IPS DF 19.7 (cell line): Measurements from ENCODE around the gene FSD2.

Experiments used
- DNase-seq: peaks from one replicate; pipeline ENCODE4 v3.0.0-alpha.2; 2013; ENCODE audit warnings: low read depth, low spot score

The FSD2 gene, protein sequence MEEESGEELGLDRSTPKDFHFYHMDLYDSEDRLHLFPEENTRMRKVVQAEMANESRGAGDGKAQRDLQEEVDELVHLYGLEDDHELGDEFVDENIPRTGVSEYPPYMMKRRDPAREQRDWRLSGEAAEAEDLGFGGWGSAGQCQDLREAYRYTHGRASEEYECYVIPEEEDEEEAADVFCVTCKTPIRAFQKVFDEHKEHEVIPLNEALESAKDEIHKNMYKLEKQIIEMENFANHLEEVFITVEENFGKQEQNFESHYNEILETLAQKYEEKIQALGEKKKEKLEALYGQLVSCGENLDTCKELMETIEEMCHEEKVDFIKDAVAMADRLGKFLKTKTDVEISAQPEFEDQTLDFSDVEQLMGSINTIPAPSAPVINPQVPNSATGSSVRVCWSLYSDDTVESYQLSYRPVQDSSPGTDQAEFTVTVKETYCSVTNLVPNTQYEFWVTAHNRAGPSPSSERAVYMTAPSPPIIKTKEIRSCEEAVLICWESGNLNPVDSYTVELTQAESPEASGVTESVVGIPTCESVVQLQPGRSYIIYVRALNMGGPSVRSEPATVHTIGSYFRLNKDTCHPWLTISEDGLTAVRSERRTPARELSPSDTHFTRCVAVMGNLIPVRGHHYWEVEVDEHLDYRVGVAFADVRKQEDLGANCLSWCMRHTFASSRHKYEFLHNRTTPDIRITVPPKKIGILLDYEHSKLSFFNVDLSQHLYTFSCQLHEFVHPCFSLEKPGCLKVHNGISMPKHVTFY

DNA sequence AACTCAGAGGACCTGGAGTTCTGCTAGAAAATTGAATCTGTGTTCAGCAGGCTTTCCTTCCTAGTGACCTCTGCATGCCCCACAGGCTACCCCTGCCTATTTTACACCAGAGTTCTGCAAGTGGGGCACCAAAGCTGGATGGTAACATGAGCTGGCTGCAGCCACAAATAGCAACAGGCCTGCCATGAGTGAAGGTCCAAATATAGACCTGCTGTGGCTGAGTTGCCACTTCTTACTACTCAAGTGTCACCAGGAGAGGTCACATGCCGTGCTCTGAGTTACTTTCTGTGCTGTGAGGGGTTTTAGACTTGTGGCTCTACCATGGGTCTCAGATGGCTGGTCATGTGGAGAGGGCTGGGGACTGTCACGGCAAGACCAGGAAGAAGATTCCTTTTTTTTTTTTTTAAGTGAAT is at the start of gene FSD2:
FSD2 (minus strand) TSS at position 76 of the 413 bp plus-strand sequence. CDS start 18,679 bp downstream, outside the sequence.
- no peak for DNase-seq

DNA sequence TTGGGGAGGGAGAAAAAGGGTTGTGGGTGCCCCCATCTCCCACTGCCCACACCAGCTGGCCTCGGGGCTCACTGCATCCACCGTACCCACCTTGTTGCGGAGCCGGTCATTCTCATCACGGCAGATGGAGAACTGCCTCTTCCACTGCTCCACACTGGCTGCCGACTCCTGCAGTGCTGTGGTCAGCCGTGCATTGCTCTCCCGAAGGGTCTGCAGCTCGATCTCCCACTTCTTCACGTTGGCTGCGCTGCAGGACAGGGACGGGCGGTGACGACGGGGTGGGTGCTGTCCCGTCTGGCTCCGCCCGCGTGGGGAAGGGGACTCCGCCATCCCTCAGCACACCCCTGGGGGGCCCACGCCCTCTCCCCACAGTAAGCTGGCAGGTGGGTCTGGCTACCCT is 48.7 kb upstream of the FSD2 start:
- DNase-seq: no peak

DNA sequence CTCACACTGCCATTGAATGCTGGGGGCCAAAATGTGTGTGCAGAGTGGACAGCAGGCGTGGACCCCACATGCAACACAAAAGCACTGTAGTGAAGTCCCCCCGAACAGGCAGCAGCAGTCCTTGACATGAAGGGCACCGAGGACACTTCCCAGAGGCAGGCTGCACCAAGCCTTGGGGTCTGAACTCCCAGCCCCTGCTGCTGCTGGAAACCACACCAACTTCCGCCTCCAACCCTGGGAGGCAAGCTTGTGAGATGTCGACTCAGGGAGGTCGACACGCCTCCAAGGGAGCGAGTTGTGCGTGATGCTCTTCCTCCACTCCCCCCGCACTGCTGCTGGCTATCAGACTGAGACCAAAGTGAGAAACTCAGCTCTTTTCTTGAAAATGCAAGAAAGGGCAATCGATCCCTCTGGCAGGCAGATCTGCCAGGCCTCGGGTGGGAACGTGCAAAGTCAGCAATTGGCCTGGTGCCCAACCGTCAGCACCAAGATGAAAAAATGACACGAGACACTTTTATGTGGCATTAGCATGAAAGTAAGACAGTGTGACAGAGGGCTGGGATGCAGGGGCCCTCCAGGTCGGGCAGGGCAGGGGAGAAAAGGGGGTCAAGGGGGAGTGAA is 47.2 kb upstream of the FSD2 start:
- no peak for DNase-seq

DNA sequence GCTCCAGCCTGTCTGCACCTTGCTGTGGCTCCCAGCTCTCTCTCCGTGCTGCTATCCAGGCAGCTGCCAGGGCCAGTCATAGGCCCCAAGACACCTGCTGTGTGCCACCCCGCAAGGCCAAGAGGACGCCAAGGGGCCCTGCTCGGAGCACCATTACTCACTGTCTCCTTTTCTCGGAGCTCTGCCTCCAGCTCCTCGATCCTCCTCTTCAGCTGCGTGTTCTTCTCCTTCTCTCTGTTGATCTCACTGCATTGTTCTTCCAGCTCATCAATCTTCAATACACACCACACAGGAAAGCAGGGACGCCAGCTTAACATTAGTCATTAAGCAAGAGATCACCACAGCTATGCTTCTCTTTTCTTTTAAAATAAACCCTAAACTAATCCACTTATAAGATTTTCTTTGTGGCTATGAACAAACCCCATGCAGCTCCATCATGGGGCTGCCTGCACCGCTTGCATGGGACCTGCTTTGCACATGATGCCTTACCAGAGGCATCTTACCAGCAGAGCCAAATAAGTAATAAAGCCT is 46.2 kb upstream of the FSD2 start:
- no peak for DNase-seq

DNA sequence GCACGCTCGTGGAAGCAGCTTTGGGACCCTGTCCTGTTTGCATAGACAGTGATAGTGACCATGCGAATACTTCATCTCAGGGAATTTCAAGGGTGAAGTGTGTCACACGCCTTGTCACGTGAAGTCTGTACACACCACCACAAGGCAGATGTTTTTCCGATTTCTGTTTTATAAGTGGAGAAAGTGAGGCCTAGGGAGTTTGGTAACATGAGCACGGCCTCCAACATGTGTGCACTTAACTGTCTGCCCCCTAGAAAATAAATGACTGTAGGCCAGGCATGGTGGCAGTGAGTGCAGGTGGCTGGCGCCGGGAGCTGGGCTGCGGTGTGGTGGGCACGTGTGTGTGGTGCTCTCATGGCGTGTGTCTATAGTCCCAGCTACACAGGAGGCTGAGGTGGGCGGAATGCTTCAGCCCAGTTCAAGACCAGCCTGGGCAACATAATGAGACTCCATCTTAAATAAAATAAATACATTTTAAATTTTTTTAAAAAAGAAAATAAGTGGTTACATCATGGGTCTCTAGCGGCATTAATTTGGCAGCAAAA is 45.5 kb upstream of the FSD2 start:
- no peak for DNase-seq

DNA sequence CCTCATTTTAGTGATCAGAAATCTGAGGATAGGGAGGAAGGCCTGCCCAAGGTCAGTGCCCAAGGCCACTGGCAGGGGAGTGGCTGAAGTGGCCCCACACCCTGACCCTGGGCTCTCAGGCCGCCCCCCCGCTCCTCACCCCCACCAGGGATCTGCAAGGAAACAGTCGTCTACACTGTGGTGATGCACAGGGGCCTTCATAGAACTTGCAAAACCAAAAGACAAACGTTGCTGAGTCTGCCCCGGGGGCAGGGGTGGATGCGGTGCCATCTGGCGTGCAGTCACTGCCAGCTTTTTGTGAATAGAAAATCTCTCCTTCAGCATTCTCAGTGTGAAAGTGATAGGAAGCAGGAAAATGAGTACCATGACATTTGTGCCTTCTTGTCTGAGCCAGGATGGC is 44.9 kb upstream of the FSD2 start:
- DNase-seq: no peak

DNA sequence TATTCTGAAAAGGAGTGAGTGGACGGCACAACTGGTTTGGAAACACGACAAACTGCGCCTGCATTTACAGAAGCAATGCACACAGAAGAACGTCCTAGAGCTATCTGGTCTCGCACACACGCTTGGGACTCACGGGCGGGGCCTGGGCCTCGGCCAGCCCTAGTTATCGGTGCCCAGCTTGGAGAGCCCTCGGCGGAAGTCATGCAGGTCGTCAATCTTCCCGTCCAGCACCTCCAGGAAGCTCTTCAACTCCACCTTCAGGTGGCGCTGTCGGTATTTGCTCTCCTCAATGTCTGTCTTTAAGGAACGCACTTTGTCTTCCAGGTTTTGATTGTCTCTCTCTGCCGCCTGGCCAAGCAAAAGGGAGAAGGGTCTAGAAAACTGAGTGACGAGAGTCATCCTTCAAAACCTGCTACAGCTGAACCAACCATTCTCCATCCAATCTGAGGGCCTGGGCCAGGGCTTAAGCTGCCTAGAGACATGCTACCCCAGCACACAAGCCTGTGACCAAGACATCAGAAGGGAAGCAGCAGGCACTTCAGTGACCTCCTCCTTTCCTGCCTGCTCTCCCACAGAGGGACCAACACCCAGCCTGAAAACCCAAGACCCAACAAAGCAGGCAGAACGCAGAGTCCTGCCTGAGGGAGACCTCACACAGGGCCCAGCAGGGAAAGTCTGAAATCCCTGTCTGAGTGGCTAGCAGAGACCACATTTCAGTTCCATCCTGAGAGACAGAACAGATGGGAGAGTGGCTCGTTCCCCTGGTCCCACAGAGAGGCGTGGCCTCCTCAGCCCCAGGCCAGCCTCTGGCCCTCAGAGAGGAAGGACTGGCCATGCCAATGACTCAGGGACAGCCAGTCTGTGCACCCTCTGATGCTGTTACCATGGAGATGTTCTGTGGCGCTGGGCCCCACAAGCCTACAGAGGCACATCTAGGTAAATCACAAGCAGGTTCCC is 44.0 kb upstream of the FSD2 start:
- DNase-seq: peak; percentile 92

DNA sequence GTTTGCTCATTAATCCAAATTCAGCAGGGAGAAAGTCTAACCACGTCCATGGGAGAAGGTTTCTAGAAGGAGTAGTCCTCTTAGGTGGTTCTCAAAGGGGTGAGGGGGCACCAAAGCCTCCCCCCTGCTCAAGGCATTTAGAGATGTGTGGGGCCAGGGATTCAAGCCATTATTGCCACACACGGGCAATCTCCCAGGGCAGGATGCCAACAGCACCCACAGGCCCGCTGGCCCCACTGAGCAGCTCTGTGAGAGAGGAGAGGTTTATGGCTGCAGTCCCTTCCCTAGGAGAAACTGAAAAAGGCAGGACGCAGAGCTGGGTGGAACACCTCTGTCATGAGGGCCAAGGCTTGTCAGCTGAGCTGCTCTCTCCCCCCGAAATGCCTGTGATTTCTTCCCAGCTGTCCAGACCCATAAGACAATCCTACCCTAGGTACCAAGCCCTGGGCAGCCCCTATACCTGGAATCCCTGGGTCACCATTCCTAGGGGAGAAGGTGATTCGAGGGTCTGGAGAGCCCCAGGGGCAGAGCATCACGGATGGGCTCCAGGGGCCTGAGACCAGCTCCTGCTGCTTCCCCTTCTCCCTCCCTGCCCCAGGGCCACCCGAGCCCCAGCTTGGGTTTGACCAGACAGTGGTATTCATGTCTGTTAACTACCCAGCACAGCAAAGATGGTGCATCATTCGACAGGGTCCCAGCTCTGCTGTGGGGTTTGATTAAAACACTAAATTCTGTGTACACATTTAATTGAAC is 42.5 kb upstream of the FSD2 start:
- DNase-seq: no peak

DNA sequence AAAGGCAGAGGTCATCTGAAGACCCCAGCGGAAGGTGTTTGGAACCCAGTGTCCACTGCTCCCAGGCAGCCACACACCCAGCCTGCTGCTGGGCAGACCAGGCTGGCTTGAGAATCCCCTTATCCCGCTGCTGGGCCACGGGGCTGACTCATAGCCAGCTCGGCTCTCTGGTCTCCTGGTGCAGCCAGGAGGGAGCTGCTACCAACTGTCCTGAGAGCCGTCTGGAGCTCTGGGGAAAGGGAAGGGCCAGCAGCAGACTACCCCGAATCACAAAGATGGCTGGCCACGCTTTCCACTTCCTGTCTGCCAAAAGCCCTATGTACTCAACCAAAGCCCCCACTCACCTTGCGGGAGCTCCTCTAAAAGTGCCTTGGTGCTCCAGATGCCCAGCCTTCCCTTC is 41.8 kb upstream of the FSD2 start:
- no peak for DNase-seq

DNA sequence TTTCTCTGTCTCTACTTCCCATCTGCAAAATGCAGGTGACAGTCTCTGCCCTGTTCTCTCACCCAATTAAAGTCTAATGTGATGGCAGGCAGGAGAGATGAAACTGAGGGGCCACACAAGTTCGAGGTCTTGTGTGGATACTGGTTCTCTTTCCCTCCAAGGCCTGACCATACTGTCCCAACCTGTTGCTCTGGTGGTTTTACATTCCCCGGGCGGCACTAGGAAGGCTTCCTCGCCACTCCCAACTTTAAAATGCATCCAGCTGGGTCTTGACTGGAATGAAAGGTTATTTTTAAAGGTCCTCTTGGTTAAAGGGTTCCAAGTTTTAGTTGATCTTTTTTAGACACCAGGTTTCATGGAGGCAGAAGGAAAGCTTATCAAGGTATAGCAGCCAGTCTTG is 40.8 kb upstream of the FSD2 start:
- DNase-seq: no peak

DNA sequence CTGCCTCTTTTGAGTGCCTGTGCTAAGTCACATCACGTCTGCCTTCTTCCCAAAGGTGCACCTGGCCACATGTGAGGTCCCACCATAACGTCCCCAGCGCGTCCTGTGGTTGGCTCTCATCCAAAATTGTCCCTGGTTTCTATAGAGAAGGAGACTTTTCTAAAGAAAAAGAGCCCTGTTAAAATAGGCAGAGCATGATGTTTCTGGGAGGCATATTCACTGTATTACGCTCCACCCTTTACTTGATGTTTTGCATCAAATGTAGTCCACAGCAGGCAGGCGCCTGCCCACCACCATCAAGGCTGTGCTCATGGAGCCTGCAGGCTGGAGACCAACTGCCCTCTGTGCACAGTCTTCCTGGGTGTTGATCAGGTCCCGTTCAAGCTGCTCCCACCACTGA is 39.8 kb upstream of the FSD2 start:
- DNase-seq: no peak

DNA sequence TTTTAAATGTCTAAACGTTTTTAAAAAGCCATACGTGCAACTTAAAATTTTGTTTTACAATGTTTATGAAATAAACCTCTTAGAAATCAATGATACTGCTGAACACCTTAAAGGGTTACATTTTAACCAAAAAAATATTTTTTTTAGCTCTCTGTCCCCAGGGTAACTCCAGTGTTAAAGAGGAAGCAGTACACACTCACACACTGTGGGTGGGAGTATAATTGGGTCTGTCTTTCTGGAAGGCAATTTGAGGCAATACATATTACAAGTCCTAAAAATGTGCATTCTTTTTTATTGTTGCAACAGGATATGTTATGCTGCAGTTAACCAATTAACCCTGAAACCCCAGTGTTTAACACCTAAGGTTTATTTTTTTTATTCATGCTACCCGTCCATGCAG is 37.7 kb upstream of the FSD2 start:
- DNase-seq: no peak

DNA sequence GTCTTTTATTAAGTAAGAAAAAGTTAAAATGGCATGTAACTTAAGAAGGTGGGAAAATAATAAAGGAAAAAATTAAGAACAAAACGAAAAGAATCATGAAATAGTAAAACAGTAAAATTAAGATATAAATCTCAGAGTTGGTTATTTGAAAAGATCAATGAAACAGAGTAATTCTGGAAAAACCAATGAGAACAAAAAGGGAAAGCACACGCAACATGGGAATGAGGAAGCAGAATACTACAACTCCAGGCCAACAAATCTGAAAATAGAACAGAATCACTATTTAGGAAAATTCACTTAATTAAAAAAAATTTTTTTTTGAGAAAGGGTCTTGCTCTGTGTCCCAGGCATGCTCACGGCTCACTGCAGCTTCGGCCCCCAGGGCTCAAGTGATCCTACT is 34.3 kb upstream of the FSD2 start:
- DNase-seq: no peak

DNA sequence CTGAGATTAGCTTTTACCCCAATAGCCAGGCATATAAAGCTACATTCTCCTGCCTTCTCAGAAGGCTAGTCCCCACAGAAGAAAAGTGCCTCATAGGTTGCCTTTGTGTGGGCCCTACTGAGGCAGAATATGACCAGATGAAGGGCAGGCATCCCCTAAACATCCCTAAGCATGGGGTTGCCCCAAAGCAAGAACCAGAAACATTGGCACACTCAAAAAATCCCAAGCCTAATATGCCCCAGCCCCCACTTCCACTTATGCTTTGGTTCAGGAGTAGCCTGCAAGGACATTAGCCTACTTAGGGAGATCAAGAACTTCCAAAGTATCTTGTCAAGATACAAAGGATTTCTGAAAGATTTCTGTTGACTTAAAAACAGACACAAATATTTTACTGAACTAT is 33.3 kb upstream of the FSD2 start:
- no peak for DNase-seq

DNA sequence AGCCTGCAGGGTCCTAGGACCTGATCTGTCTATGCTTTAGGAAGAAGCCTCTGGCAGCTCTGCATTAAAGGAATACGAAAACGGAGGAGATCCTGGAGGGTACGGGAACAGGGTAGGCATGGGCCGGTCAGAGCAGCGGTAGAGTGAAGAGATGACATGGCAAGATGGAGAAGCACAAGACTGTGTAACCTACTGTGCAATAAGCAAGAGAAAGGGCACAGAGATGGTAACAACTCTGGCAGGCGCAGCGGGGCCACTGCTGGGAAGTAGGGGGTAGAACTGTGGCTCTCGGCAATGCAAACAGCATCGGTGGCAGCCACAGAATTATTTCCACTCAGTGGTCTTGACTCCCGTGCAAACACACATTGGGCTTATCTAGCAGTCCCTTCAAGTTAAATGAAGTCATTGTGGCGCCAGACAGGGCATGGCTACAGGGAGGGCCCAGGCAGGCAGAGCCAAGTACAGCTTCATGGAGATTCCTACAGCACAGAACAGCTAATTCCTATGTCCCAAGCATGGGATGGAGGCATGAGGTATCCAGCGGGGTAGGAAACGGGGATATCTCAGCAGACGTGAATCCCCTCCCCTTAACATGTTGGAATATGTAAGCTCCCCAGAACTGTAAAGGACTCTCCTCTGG is 32.3 kb upstream of the FSD2 start:
- DNase-seq: no peak

DNA sequence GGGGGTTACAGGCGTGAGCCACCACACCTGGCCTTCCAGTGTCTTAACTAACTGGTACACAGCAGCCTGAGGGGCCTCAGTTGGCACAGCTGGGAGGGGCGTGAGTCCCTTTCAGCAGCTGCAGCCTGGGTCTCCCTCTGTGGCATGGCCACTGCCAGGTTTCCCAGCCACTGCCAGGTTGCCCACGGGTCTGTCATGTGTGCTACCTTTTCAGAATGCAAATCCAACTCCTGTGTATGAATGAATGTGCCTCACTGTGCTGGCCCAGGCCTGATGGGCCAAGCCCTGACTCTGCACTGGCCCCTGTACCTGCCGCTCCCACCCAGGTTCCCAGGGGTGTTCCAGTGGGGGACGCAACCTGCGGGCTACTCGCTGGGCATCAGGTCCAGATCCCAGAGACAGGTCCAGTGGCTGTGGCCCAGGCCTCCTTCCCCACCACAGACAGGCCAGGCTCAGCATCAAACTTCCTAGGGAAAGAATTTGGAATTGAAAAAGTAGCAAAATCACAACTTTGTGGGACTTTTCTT is 29.6 kb upstream of the FSD2 start:
- DNase-seq: no peak

DNA sequence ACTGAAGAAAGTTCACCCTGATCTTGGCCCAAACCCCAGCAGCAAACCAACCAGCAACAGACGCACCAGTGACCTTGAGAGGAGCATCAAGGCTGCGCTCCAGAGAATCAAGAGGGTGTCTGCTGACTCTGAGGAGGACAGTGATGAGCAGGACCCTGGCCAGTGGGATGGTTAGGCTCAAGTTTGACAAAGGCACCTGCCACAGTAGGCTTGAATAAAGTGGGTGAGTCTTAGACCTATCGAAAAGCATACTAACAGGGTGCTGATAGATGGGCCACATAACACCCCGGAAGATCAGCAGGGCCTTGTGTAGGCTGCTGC is 27.5 kb upstream of the FSD2 start:
- DNase-seq: no peak

DNA sequence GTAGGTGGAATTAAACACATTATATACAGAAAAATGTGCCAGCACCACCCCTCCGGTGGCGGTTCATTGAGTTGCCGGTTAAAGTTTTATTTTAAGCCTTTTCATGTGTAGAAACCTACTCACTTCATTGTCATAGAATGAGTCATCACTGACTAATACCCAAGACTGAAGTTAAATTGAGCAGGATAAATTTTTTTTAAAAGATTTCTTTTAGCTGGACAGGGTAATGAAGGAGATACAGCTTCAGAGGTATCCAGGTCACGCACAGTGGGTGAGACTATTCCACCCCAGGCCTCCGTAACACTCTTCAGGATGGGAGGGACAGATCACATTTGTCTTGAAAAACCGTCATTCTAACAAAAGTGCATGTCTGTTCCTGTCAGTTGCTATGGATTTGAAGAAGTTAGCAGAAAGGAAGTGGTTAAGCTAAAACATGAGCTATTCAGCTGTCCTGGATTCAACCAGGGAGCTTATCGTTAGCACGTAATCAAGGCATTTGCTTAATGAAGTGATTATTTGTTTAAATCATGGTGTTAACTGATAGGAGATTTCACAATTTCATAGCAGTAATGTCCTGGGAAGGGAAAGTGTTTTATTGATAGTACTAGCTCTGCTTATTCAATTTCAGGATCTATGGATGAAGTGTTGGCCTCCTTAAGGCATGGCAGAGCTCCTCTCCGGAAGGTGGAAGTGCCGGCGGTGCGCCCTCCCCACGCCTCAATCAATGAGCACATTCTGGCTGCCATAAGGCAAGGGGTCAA is 26.9 kb upstream of the FSD2 start:
- DNase-seq: no peak
